T1000 (cell line): ENCODE results near the gene DDX51.

Experiments
- DNase-seq: peaks from one replicate; lab custom pipeline; 2025; ENCODE audit warnings: mixed read lengths; lab: John Stamatoyannopoulos, UW

The DDX51 gene

DNA sequence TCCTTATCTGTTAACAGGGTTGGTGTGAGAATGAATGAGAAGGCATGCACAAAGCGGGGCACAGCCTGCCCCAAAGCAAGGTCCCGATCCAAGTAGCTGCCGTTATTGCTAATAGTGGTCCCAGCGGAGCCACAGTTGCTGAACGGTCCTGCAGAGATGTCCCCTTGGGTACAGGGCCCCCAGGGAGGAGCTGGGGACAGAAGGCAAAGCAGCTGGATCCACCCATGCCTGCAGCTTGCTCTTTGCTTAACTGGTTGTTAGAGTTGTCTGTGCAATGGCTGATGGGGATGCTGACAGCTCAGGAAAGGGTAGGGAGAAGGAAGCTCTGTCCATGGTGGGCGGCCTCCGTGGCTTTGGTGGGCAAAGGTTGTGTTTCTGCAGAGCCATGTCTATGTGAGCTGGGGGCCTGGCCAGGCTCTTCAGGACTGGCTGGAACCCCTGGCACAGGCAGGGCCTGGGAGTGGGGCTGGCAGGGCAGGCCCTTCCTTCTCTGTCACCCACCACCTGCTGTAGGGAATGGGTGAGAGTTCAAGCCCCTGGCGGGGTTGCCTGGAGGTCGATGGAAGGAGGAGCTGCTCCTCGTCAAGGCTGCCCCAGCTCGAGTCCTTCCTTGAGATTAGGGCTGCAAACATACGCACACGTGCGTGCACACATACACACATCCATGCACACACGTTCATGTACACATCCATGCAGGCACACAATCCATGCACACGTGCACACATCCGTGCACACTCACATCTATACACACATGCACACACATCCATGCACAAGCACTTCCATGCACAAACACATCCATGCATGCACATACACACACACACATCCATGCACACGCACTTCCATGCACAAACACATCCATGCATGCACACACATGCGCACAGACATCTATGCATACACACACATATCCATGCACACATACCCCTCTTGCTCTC is 35.6 kb upstream of the DDX51 start:
- DNase-seq: no peak

DNA sequence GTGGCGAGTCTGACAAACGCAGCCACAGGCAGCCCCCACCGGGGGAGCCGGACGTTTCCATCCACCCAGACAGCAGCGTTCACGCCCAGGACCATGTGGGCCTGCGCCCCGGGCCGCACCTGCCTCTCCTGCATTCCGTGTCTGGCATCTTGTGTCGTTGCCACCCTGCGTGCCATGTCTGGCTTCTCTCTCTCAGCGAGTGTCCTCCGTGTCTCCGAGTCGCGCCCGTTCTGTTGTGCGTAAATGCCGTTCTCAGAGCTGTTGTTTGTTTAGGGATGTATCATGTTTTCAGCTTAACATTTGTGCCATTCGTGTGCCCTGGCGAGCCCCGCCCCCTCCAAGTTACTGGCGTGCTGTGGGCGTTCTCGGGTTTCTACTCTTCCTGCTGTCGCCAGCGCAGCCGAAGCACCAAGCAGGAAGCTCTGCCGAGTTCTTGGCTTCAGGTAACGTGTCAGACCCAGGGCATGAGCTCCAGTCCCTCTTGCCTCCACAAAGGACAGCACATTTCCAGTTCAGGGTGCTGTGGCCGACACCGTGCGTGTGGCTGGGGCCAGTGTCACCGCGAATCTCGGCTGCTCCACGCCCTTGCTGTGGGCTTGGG is 34.8 kb upstream of the DDX51 start:
- DNase-seq: no peak

DNA sequence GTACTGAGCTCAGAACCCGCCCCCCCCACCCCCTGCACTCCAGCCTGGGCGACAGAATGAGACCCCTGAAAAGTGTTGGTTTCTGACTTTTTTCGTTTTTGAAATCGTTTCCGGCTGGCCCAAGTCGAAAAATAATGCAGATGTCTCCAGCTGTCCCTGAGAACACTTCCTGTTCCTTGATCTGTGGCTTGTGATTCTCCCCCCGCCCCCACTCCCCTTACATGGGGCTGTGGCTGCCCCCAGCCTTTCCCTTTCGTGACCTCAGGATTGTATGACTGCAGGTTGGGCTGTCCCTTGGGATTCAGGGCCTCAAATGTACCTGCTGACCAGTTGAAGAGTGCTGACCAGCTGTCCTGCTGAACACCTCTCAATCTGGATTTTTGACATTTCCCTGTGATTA is 34.2 kb upstream of the DDX51 start:
- no peak for DNase-seq

DNA sequence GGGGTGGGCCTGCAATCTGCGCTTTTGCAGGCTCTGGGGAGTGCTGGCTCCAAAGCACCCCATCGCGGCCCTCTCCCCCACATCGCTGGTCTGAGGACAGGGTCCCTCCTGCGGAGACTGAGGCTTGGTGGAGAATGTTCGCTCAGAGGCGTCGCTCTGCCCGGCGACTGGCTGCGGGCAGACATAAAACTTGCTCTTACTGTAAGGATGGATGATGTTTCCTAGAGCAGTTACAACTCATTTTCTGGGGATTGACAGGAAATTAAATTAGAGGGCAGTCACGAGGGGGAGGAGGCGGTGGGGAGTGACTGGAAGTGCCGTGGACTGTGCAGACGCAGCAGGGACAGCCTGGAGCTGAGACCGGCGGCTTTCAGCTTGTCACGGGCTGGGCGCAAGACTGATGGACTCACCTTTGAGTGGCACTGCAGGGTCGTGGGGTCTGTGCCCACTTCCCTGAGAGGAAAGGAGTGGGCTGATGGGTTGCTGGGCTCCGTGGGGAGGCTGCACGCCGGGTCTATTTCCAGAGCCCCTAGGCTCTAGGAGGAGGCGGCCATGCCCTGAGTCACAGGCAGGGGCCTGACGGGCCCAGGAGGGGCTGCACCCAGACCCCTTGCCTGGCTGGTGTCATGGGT is 32.9 kb upstream of the DDX51 start:
- DNase-seq: no peak

DNA sequence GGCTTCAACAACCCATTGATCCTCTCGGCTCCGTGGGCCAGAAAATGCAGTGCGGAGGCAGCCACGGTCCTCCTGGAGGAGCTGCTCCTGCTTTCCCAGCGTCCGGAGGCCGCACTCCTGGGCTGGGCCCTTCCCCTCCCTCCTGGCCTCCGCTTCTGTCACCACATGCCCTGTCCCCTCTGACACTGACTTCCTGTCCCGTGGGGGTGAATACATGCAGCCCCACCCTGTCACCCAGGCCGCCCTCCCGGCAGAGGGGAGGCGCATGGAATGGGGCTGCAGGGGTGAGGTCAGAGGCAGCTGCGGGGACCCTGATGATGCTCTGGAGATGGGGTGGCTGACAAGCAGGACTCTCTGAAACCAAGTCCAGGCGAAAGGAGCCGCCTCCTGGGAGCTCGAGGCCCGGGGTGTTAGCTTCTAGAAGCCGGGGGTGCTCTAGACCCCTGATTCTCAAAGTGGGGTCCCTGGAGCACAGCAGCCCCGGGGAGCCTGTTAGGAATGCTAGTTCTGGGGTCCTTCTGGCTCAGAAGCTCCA is 32.3 kb upstream of the DDX51 start:
- no peak for DNase-seq

DNA sequence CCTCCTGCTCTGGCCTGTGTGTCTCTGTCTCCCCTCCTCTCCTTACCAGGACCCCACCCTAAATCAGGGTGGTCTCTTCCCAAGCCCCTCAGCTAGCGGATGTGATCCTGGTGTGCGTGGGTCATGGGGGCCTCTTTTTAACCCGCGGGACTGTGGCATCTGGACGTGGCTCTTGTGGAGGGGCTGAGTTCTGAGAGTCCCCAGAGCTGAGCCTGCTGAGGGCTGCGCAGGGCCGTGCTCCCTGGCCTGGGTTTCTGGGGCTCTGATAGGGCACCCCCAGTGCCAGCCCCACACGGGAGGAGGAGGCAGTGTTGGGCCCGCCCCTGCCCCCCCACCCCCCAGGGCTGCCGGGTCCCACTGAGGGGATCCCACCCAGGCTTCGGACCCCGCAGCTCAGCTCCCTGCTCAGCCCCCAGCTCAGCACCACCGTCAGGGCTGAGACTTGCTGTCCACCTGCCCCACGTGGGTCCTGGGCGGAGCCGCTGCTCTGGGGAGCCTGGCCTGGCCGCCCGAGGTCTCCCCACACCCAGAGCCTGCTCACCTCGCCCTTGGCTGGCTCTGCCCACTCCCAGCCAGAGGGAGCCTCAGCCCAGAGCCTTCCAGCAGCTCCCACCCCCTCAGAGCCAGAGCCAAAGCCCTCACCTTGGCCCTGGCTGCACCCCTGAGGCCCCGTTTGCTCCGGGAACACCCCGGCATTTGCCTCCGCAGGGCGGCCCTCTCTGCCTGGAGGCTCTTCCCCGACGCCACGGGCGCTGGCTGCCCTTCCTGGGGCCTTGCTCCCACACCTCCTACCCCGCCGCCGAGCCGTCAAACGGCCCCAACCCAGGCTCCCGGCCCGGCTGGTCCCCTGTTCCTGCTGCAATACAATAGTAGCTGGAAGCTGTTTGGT is 31.6 kb upstream of the DDX51 start:
- no peak for DNase-seq

DNA sequence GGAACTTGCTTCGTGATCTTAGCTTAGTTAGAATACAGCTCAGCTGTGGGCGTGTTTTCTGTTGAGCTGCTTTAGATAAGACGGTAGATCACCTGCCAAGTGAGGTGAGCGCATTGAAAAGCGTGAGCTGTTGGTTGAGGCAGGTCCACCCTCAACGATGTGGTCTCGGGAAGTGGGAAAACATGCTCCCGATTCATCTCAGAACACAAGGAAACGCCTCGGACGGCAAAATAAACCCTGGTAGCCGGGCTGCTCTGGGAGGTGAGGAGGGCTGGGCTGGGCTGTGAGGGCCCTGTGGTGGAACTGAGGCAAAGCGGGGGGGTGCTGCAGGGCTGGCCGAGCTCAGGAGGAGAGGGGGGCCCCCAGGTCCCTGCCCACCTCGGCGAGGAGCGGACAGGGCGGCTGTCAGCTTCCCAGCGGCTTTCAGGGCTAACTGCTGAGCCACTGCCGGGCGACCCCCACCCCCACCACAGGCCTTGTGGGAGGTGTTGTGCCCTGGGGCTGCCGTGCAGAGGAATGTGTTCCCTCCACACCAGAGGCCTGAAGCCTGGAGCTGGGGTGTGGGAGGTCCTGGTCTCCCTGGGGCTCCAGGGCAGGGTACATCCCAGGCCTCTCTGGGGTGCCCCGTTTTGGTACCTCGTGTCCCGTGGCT is 30.8 kb upstream of the DDX51 start:
- DNase-seq: no peak

DNA sequence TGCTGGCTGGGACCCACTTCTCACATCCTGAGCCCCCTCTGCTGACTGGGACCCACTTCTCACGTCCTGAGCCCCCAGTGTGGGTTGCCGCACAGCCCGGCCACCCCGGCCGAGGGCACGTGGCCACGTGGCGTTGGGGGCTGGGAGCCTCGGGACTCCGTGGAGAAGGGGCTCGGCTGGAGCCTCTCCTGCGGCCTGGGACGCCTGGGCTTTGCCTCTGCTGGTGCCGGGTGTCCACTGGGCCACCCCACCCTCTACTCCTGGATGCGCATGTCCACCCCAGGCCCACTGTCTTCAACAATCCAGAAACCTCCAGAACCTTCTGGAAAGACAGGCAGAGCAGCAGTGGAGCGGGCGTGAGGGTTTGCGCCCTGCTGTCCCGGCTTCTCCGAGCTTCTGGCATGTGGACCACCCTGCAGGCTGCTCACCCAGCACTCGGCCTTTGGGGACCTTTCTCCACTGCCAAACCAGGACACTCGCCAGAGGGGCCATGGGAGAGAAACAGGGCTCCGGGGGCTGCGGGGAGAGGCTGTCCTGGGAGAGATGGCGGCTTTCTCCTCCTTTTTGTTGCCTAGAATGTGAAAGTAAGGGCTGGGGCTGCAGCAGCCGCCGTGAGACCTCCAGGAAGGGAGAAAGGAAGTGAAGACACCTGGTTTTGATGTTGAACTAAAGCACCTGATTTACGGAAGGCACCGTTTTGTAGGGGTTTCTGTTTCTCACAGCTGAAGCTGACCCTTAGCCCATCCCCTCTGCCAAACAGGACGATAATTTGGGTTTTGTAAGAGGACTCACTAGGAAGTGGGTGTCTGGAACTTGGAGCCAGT is 30.1 kb upstream of the DDX51 start:
- DNase-seq: no peak

DNA sequence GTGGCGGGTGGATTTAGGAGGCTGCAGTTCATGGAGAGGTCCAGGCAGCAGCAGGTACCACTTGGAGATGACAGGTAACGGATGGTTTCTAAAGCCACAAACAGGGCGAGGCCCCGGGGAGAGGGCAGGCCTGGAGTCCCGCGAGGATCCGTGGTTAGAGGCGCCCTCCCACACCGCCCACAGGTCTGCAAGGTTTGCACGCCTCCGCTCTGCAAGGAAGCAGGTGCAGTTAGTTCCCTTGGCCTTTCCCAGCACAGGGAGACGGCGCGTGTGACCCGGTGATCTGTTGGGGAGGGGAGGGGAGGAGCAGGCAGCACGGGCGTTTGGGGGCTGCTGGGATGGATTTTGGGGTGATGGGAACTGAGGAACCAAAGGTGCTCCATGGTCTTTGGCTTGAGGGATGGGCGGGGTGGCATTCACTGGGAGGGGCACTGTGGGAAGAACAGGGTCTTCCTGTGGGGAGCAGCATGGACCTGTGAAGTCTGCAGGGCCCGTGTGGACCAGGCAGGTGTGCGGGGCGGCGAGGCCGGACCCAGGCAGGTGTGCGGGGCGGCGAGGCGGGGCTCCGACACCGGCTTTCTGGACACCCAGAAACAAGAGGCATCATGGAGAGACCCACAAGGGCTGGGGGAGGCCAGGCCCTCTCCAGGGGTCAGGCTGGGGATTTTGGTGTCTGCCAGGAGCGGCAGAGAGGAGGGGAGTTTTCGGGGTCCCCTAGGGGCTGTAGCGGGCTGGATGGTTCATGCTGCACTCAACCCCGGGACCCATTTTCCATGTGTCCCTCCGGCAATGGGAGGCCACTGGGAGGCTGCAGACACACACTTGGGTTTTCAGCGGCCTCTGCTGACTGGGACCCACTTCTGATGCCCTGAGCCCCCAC is 29.3 kb upstream of the DDX51 start:
- no peak for DNase-seq

DNA sequence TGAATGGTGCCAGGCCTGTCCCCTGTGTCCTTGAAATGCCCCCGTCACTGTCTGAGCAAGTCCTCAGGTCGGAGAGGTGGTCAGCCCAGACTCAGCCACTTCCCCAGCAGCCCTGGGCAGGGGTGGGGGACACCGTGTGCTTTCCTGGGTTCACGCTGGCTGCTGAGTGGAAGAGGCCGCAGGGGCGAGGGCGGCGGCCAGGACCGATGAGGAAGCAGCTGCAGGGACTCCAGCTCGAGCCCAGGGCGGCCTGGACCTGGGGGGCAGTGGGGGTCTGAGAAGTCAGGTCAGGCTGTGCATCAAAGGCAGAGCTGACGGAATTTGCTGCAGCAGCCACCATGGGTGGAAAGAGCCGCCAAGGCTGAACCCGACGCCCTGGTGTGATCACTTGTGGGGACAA is 28.5 kb upstream of the DDX51 start:
- DNase-seq: no peak

DNA sequence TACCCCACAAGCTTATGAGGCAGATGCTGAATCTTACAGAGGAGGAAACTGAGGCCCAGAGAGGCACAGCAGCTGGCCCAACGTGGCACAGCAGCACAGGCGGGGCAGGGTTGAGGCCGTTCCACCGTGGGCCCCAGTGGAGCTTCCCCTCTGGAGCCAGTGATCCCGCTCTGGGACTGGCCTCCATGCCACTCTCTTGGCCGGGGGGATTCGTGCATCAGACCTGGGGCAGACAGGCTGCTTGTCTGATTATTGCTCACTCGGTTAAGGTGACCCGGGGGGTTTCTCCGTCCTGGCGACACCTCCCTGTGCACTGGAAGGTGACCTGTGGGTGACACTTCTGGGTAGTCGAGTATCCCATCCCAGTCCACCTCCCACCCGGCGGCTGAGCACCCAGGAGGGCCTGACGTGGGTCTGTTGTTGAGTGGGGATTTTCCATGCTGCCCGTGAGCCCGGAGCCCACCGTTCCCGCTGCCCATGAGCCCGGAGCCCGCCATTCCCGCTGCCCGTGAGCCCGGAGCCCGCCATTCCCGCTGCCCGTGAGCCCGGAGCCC is 27.9 kb upstream of the DDX51 start:
- DNase-seq: no peak

DNA sequence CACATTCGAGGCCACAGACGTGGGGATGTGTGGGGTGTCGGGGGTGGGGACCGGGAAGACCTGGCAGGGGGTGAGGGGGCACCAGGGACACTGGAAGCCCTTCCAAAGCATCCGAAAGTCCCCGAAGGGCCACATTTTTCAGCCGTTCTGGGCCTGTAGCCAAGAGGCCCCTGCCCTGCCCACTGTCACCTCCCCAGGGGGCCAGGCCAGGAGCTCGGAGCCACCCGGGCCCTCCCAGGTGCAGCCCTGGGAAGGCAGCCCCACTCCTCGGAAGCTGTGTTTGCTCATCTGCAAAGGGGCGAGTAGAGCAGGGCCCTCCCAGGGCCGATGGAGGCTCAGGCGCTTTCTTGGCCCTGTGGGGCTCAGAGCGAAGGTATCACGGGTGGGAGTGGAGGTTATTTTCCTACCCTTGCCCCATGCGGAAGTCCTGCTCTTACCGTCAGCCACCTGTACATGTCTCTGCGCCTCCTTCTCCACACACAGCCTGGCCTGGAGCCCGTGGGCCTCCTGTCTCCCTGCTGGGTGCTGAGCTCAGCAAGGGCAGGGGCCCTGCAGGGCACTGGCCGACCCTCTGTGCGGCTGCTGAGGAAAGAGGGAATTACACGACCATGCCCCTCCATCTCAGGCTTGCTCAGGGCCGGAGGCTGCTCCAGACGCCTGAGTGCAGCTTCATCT is 27.3 kb upstream of the DDX51 start:
- no peak for DNase-seq

DNA sequence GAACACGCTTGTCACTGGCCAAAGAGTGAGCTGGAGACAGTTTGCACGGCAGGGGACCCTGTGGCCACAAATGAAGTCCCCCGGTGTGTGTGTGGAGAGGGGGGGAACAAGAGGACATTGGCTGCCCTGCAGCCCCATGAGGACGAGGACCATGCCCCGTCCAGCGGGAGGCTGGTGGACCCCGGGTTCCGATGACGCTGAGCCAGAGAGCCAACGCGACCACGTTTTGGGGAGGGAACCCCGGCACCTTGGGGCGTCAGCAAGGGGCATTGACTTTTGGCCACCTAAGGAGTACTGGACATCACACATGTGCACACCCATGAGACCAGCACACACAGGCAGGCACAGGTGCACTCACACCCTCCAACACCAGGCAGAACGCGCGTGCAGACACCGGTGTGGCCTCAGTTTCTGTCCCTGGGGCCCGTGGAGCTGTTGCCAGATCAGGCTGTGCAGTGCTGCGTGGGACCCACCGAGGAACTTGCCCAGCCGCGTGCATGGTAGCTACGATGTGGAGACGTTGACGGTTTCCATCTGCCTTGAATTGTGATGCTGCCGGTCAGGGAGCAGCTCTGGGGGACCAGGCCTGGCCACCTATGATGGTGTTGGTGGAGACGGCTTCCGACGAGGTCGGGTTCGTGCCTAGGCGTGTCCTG is 26.6 kb upstream of the DDX51 start:
- no peak for DNase-seq

DNA sequence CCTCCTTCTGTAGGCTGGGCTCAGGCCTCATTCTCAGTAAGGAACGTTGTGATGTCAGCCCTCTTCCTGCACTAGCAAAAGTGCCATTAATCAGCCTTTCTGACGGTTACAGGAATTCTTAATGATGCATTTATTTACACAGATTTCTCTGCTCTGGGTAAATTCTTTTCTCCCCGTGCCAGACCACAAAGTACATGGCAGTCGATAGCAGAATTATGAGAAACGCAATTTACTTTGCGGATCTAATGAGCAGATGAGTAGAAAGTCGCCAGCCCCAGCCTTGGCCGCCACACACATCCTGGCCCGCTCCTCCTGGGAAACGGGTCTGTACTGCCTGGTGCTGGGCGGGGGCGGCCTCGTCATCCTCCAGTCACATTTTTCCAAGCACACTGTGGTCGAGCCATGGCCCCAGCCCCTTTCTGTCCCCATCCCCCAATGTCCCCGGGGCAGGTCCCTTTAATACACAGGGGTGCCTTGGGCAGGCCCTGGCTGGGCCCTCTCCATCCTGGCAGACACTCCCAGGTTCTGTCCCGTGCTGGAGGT is 26.0 kb upstream of the DDX51 start:
- no peak for DNase-seq

DNA sequence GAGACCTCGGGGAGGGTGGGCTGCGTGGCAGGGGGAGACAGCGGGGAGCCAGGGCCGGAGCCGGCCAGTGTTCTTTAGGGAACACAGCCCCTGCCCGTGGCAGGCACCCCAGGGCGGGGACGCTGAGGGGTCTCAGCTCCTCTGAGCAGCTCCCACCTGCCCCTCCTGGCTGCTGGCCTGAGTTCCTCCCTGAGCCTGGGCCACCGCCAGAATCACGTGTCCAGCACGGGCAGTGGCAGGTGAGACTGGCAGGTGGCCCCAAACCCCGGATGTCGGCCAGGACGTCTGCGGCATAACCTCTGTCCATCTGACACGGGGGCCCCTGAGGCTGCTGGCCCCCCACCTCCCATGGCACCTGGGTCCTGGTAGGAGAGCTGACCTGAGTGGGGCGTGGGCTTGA is 25.3 kb upstream of the DDX51 start:
- no peak for DNase-seq

DNA sequence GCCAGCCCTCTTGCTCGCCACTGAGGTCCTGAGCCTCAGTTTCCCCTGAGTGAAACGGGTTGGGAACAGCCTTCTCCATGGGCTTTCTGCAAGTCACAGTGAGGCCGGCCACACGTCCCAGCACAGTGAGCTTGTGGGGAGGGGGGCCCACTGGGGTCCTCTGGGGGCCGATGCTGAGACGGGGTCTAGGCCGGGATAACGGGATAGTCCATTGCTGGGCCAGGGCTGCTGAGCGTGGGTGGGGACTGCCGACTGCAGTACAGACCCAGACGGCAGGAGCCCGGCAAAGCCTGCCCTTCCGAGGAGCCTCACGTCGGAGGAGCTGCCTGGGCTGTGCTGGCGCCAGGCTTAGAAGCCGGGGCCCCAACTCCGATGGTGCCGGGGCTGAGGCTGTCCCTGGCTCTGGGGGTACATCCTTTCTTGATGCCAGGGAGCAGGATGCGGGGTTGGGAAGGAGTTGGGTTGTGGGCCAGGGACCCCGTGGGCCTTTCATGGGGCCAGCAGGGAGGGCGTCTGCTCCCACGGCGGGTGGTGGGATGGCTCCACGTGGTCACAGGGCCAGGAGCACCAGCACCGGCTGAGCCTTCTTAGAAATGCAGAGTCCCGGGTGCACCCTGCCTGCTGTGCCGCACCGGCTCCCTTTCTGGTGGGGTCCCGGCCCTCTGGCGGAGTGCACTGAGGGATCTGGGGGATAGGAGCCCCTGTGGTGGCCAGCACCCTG is 24.4 kb upstream of the DDX51 start:
- DNase-seq: no peak
